ENCODE measurements around the gene PIK3R6.

The PIK3R6 gene

GRCh38 chr17:8849311-8850041 is 18.0 kb downstream of the PIK3R6 start:
- no peak for DNase-seq (ENCODE audit: low read depth)

GRCh38 chr17:8847891-8848290 is 19.6 kb downstream of the PIK3R6 start:
- DNase-seq (ENCODE audit: low read depth) = no peak

GRCh38 chr17:8846768-8847211 is 20.7 kb downstream of the PIK3R6 start:
- no peak for DNase-seq (ENCODE audit: low read depth)

GRCh38 chr17:8844229-8845218 is 22.9 kb downstream of the PIK3R6 start:
- no peak for DNase-seq (ENCODE audit: low read depth)

GRCh38 chr17:8843344-8843743 is 24.1 kb downstream of the PIK3R6 start:
- no peak for DNase-seq (ENCODE audit: low read depth)

- DNase-seq (ENCODE audit: low read depth) = no peak
Observed at GRCh38 chr17:8841844-8842243, 25.6 kb downstream of the PIK3R6 start.

GRCh38 chr17:8839410-8839935 is 28.0 kb downstream of the PIK3R6 start:
- no peak for DNase-seq (ENCODE audit: low read depth)

GRCh38 chr17:8838551-8839095 is 28.9 kb downstream of the PIK3R6 start:
- no peak for DNase-seq (ENCODE audit: low read depth)

- DNase-seq (ENCODE audit: low read depth) = no peak
Observed at GRCh38 chr17:8837563-8838075, 29.9 kb downstream of the PIK3R6 start.

GRCh38 chr17:8836821-8837562 is 30.5 kb downstream of the PIK3R6 start:
- no peak for DNase-seq (ENCODE audit: low read depth)

GRCh38 chr17:8835631-8836364 is 31.7 kb downstream of the PIK3R6 start:
- no peak for DNase-seq (ENCODE audit: low read depth)

- DNase-seq (ENCODE audit: low read depth) = no peak
Observed at GRCh38 chr17:8835106-8835505, 32.4 kb downstream of the PIK3R6 start.

- DNase-seq (ENCODE audit: low read depth) = no peak
Observed at GRCh38 chr17:8832711-8833352, 34.6 kb downstream of the PIK3R6 start.

GRCh38 chr17:8831234-8831849 is 36.1 kb downstream of the PIK3R6 start:
- DNase-seq (ENCODE audit: low read depth) = no peak

GRCh38 chr17:8830141-8830540 is 37.3 kb downstream of the PIK3R6 start:
- DNase-seq (ENCODE audit: low read depth) = no peak

- no peak for DNase-seq (ENCODE audit: low read depth)
Observed at GRCh38 chr17:8829036-8829941, 38.2 kb downstream of the PIK3R6 start.

- no peak for DNase-seq (ENCODE audit: low read depth)
Observed at GRCh38 chr17:8828517-8828875, 39.0 kb downstream of the PIK3R6 start.

GRCh38 chr17:8826808-8827435 is 40.6 kb downstream of the PIK3R6 start:
- DNase-seq (ENCODE audit: low read depth) = no peak
